K562 (cell line): ENCODE results near the gene TENM4. TPM values are rescaled to one million over a fixed set of nuclear protein-coding genes. Genes with fewer than 3 reads are reported as not detected.

Experiments used
- ATAC-seq: fragments of 200-7000 bp; cut with Tn5 transposase; 3 replicates; pipeline ENCODE4 v1.9.1; 2020; ENCODE audit warnings: moderate library complexity
- BruUV-seq: library from RNA; stranded (reverse); fragments of 400-500 nt; replicated peaks from 2 replicates; lab custom pipeline; 2021; lab: Mats Ljungman, UMichigan
- CTCF ChIA-PET: fragments of 300-600 bp; formaldehyde crosslinking; extraction: SDS; loops from one replicate; lab custom pipeline; 2021; ENCODE audit warnings: low intra/inter-chr PET ratio; lab: Yijun Ruan, JAX
- POLR2A ChIA-PET: fragments of 300-600, 350-650 bp; sonication (Branson Sonifier 250); formaldehyde crosslinking; extraction: SDS; loops from one replicate; lab custom pipeline; 2021; ENCODE audit warnings: antibody characterized with exemption, inconsistent platforms; lab: Yijun Ruan, JAX
- DNase-seq, 4 experiments: peaks; one replicate each; pipeline versions ENCODE4 v3.0.0 to v3.0.0-alpha.2; 2011 to 2018; ENCODE audit warnings: low spot score in 3 of 4, mixed read lengths in 3 of 4; ENCODE audit errors: extremely low read depth in 1 of 4
- FAIRE-seq: peaks from 2 replicates; lab custom pipeline; 2011; peaks lifted over from hg19 to GRCh38; lab: Jason Lieb, UNC
- H2AFZ ChIP-seq: 2 replicates; pipeline ENCODE4 v1.6.0; 2011; ENCODE audit warnings: low read depth, low read length, control low read depth, inconsistent platforms
- H3K27ac ChIP-seq: fragments of 200-600 bp; 3 replicates; pipeline ENCODE4 v1.8.0; 2011; ENCODE audit warnings: low read depth, mild to moderate bottlenecking, control low read depth, inconsistent platforms, low read length, moderate library complexity, mixed read lengths; ENCODE audit errors: extremely low read depth
- H3K27me3 ChIP-seq, 2 experiments: fragments of 300-600 bp in 1 of 2; 2 replicates in 1 of 2; 3 replicates in 1 of 2; pipeline versions ENCODE4 v1.6.0 to v1.8.0; 2011; ENCODE audit warnings: inconsistent platforms in 2 of 2, low read length in 2 of 2, mild to moderate bottlenecking in 1 of 2, mixed read lengths in 1 of 2, moderate library complexity in 1 of 2; ENCODE audit not compliant: control insufficient read depth in 2 of 2, insufficient read depth in 2 of 2
- H3K36me3 ChIP-seq: fragments of 300-600 bp; 3 replicates; pipeline ENCODE4 v1.8.0; 2011; ENCODE audit warnings: mild to moderate bottlenecking, low read length, inconsistent platforms; ENCODE audit not compliant: control insufficient read depth, insufficient read depth
- H3K4me1 ChIP-seq, 2 experiments: fragments of 200-600 bp in 1 of 2; replicated peaks in 1 of 2; 2 replicates in 1 of 2; 3 replicates in 1 of 2; pipeline versions ENCODE4 v1.5.1 to v1.8.0; 2011; ENCODE audit warnings: inconsistent platforms in 2 of 2, low read length in 2 of 2, mild to moderate bottlenecking in 1 of 2, mixed read lengths in 1 of 2, moderate library complexity in 1 of 2; ENCODE audit not compliant: control insufficient read depth in 2 of 2, insufficient read depth in 2 of 2
- H3K4me2 ChIP-seq: 2 replicates; pipeline ENCODE4 v1.6.1; 2011; ENCODE audit warnings: low read length, control low read depth, inconsistent platforms, mixed read lengths; ENCODE audit not compliant: insufficient read depth
- H3K4me3 ChIP-seq: fragments of 200-600 bp; sonication (generic), shearing (Covaris generic); 2 replicates; pipeline ENCODE4 v1.5.1; 2016; ENCODE audit warnings: control low read depth, inconsistent platforms
- H3K79me2 ChIP-seq: fragments of 200-600 bp; 3 replicates; pipeline ENCODE4 v1.8.0; 2011; ENCODE audit warnings: low read length, inconsistent platforms; ENCODE audit not compliant: control insufficient read depth, insufficient read depth
- H3K9ac ChIP-seq, 2 experiments: 2 replicates each; pipeline versions ENCODE4 v1.6.0 to v1.6.1; 2011; ENCODE audit warnings: low read depth in 2 of 2, low read length in 2 of 2, control low read depth in 1 of 2, inconsistent platforms in 1 of 2, mild to moderate bottlenecking in 1 of 2, mixed read lengths in 1 of 2; ENCODE audit not compliant: insufficient read depth in 1 of 2
- H3K9me1 ChIP-seq: one replicate; pipeline ENCODE4 v1.6.0; 2011; ENCODE audit warnings: inconsistent platforms, mild to moderate bottlenecking, low read length, moderate library complexity; ENCODE audit not compliant: control insufficient read depth, insufficient read depth
- H3K9me3 ChIP-seq: replicated peaks from 2 replicates; pipeline ENCODE4 v1.5.1; 2011; ENCODE audit warnings: low read depth, low read length, inconsistent platforms; ENCODE audit not compliant: control insufficient read depth, insufficient read depth
- H4K20me1 ChIP-seq: replicated peaks from 2 replicates; pipeline ENCODE4 v1.6.1; 2011; ENCODE audit warnings: low read length, inconsistent platforms, mixed read lengths; ENCODE audit not compliant: control insufficient read depth, insufficient read depth
- KLF10 ChIP-seq: fragments of 250-450 bp; sonication (Bioruptor Pico); IDR thresholded peaks from 2 replicates; pipeline ENCODE4 v1.6.1; 2021; ENCODE audit warnings: matching md5 sums
- WGBS: fragments of 100-300 bp; shearing (Covaris generic); methylation state at CpG from one replicate; pipeline ENCODE4 v1.1.6; 2016; ENCODE audit warnings: low coverage, mixed read lengths; ENCODE audit not compliant: insufficient coverage; ENCODE audit errors: missing lambda C conversion rate; 5-methylcytosine and 5-hydroxymethylcytosine counted together
- in situ Hi-C: fragments of 300-500 bp; cut with MboI; formaldehyde crosslinking; loops from 4 replicates; pipeline ENCODE4 v1.15.0; 2018; ENCODE audit warnings: inconsistent platforms, mixed read lengths
- intact Hi-C: fragments of 100-400 bp; cut with micrococcal nuclease; formaldehyde crosslinking; loops from 2 replicates; pipeline ENCODE4 v1.14.2; 2022
- polyA plus RNA-seq, 8 experiments: library from polyadenylated mRNA; depleted of rRNA in 4 of 8; stranded (reverse) in 5 of 8; unstranded in 3 of 8; fragments of >200 nt; fragmentation: Nextera tagmentation in 2 of 8; fragmentation: Illumina TruSeq in 1 of 8; extraction: Ambion mirVana in 2 of 8; extraction: Trizol in 1 of 8; gene quantifications; 2 replicates each; pipeline versions ENCODE4 v1.2.1 to v1.2.3, GENCODE V29; 2011 to 2014; ENCODE audit warnings: inconsistent platforms in 1 of 8, missing spikeins in 1 of 8
- total RNA-seq, 7 experiments: library from RNA; depleted of rRNA in 6 of 7; stranded (reverse); fragments of >200 nt in 6 of 7; fragmentation: Illumina TruSeq in 2 of 7; extraction: Trizol in 2 of 7; gene quantifications; 2 replicates each; pipeline versions ENCODE4 v1.2.1 to v1.2.3, GENCODE V29; 2011 to 2021; ENCODE audit warnings: low replicate concordance in 1 of 7
- TF ChIP-seq, protein P1 (sequence below): fragments of 450-650 bp; IDR thresholded peaks from 2 replicates; pipeline ENCODE4 v1.6.1; 2017; ENCODE audit warnings: antibody characterized with exemption
- TF ChIP-seq, protein P2 (sequence below): sonication (generic); formaldehyde crosslinking; IDR thresholded peaks from 2 replicates; pipeline ENCODE4 v1.8.0; 2023; ENCODE audit warnings: missing genetic modification reagents, mild to moderate bottlenecking, borderline replicate concordance

Gene TENM4
- total and polyA plus RNA-seq, 9 of the 15 experiments (the other 6 are each of a cell fraction or from before 2014, with no cell fraction given), result 0.16 TPM; not detected in 8

DNA sequence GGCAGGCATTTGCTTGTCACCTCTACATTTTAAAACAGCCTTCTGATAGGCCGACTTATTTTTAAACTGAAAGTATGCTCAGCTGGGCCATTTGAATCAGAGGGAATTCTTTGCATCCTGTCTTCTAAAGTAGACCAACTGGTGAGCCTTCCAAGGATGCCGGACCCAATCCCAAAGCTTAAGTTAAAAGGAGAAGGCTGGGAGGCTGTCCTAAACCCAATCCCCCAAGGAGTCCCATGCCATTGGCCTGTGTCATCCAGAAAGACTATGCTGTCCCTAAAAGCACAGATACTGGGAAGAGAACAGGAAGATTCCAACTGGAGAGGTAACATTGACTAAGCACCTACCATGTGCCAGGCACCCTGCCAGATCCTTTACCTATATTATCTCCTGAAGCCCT is 18.0 kb downstream of the TENM4 start:
- ChIA-PET POLR2A (interaction anchor here (1.0 kb wide), 1 partner anchor 98 kb away, joined by 4 read pairs; no protein-coding TSS in a partner anchor), CTCF (no interaction called here)
- no peak overlapping the region for H3K4me3 ChIP-seq
- TF ChIP-seq, protein P1, sequence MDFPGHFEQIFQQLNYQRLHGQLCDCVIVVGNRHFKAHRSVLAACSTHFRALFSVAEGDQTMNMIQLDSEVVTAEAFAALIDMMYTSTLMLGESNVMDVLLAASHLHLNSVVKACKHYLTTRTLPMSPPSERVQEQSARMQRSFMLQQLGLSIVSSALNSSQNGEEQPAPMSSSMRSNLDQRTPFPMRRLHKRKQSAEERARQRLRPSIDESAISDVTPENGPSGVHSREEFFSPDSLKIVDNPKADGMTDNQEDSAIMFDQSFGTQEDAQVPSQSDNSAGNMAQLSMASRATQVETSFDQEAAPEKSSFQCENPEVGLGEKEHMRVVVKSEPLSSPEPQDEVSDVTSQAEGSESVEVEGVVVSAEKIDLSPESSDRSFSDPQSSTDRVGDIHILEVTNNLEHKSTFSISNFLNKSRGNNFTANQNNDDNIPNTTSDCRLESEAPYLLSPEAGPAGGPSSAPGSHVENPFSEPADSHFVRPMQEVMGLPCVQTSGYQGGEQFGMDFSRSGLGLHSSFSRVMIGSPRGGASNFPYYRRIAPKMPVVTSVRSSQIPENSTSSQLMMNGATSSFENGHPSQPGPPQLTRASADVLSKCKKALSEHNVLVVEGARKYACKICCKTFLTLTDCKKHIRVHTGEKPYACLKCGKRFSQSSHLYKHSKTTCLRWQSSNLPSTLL, result no peak
- TF ChIP-seq, protein P2, sequence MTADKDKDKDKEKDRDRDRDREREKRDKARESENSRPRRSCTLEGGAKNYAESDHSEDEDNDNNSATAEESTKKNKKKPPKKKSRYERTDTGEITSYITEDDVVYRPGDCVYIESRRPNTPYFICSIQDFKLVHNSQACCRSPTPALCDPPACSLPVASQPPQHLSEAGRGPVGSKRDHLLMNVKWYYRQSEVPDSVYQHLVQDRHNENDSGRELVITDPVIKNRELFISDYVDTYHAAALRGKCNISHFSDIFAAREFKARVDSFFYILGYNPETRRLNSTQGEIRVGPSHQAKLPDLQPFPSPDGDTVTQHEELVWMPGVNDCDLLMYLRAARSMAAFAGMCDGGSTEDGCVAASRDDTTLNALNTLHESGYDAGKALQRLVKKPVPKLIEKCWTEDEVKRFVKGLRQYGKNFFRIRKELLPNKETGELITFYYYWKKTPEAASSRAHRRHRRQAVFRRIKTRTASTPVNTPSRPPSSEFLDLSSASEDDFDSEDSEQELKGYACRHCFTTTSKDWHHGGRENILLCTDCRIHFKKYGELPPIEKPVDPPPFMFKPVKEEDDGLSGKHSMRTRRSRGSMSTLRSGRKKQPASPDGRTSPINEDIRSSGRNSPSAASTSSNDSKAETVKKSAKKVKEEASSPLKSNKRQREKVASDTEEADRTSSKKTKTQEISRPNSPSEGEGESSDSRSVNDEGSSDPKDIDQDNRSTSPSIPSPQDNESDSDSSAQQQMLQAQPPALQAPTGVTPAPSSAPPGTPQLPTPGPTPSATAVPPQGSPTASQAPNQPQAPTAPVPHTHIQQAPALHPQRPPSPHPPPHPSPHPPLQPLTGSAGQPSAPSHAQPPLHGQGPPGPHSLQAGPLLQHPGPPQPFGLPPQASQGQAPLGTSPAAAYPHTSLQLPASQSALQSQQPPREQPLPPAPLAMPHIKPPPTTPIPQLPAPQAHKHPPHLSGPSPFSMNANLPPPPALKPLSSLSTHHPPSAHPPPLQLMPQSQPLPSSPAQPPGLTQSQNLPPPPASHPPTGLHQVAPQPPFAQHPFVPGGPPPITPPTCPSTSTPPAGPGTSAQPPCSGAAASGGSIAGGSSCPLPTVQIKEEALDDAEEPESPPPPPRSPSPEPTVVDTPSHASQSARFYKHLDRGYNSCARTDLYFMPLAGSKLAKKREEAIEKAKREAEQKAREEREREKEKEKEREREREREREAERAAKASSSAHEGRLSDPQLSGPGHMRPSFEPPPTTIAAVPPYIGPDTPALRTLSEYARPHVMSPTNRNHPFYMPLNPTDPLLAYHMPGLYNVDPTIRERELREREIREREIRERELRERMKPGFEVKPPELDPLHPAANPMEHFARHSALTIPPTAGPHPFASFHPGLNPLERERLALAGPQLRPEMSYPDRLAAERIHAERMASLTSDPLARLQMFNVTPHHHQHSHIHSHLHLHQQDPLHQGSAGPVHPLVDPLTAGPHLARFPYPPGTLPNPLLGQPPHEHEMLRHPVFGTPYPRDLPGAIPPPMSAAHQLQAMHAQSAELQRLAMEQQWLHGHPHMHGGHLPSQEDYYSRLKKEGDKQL (CRISPR knock-in tag), result no peak
- no peak for TF ChIP-seq KLF10 (CRISPR knock-in tag)
- in situ Hi-C loops, result no loop called here
- H3K4me1 ChIP-seq, result no peaks in the 10 kb centered on the region
- no peaks in the 10 kb centered on the region for H3K27me3 ChIP-seq
- H3K9ac ChIP-seq, result no peak overlapping the region
- BruUV-seq, result no TSS peak
- no peak overlapping the region for H3K4me2 ChIP-seq
- FAIRE-seq (no peak), DNase-seq (no peak), ATAC-seq (no peak)
- no peaks in the 10 kb centered on the region for H4K20me1 ChIP-seq
- H2AFZ ChIP-seq, result no peak overlapping the region
- intact Hi-C loops, result no loop called here
- no peak overlapping the region for H3K27ac ChIP-seq
- H3K79me2 ChIP-seq, result no peaks in the 10 kb centered on the region
- H3K9me1 ChIP-seq, result no peaks in the 10 kb centered on the region
- WGBS, result 0% methylated on average over 2 of the region's 2 CpGs
- no peaks in the 10 kb centered on the region for H3K9me3 ChIP-seq
- H3K36me3 ChIP-seq, result no peaks in the 10 kb centered on the region
